Left forelimb (tissue), 1 donor: ENCODE data around the gene MAP4K3.
A peak's percentile ranks its signal among the peaks of the same experiment; 100 is the strongest.

Source experiments
- DNase-seq: peaks from one replicate; pipeline ENCODE4 v3.0.0-alpha.2; 2018; ENCODE audit warnings: low spot score

Gene MAP4K3

DNA sequence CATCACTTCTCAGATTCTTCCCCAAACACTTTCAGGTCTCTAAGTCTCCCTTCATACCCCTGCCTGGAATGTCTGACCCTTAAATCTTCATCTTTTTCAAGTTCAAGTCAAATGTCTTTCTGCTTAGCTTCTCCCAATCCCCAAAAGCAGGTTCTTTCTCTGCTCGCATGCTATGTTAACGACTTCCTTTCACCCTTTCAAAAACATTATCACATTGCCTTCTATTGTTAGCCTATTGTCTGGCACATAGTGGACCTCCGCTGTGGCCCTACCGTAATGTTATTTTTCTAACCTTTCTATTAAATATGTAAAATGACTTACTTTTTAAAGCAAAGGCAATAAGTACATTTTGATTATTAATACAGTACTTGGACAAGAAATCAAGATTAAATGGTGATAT lies 195.5 kb downstream of the MAP4K3 start:
- no peak for DNase-seq

GRCh38 chr2:39240758-39241157 lies 196.3 kb downstream of the MAP4K3 start:
- no peak for DNase-seq

GRCh38 chr2:39234754-39235153 lies 202.3 kb downstream of the MAP4K3 start:
- no peak for DNase-seq

GRCh38 chr2:39232141-39232540 lies 204.9 kb downstream of the MAP4K3 start:
- DNase-seq = no peak

GRCh38 chr2:39228413-39229209 lies 208.5 kb downstream of the MAP4K3 start:
- DNase-seq = no peak

DNA sequence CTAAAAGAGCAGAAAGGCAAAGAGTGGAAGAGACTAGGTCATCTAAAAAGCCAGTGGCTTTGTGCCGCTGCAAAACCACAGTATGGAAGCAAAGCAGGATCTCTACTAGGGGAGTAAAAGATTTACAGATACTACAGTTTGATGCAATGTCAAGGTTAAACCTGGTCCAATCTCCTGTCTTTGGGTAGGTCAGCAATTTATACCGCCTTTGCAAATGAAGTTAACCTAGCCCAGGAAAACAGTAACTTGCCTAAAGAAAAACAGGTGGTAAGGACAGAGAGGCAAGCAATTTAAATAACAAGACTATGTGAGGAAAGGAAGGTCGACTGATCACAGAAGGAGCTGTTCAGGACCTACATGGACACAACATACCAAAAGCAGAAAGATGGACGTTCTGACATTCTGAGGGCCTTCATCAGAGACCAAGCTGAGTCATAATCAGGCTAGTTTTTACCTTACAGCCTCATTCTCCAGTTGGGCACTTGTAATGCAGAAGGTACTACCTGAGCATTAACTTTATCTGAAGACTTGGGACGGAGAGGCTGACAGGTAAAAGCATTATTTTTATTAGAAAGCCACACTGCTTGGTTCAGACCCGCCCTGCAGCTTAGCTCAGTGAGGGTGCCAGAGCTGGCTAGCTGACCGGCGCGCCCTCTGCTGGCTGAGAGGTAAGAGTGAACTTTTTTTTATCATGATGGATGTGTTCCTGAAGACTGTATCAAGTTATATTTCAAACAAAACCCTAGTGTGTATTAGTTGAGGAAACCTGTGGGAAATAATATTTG lies 209.3 kb downstream of the MAP4K3 start:
- DNase-seq = peak; percentile 83

GRCh38 chr2:39225567-39225966 lies 211.5 kb downstream of the MAP4K3 start:
- no peak for DNase-seq

GRCh38 chr2:39223909-39224308 lies 213.2 kb downstream of the MAP4K3 start:
- no peak for DNase-seq

GRCh38 chr2:39221459-39221858 lies 215.6 kb downstream of the MAP4K3 start:
- no peak for DNase-seq

DNA sequence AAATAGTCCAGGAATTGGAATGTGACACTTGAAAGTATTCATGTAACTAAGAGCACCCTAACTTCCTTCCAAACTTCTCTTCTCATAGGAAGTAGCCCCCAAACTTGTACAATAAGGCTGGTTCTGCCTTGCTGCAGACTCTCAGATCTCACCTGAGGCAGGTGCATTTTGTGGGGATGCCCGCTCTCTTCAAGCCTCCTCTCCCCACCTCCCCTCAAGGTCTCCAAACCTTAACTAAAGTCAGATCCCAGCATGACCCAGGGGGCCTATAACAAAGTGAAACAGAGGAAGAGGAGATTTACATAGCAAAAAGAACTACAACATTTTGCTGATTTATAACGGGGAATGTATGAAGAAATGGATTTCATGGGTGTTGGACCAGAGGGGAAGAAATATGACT lies 216.9 kb downstream of the MAP4K3 start:
- DNase-seq = no peak

DNA sequence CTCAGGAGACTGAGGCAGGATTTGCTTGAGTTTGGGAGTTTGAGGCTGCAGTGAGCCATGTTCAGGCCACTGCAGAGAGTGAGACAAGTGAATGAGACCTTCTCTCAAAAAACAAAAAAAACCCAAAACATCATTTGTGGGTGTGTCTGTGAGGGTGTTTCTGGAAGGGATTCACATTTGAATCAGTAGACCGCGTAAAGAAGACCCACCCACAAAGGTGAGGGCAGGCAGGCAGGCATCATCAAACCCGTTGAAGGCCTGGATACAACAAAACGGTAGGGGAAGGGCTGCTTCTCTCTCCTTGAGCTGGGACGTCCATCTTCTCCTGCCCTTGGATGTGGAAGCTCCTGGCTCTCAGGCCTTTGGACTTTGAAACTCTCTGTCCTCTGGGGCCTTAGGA lies 218.7 kb downstream of the MAP4K3 start:
- DNase-seq = no peak

GRCh38 chr2:39217192-39217550 lies 219.9 kb downstream of the MAP4K3 start:
- DNase-seq = no peak

- no peak for DNase-seq
Observed at GRCh38 chr2:39216346-39217191, 220.5 kb downstream of the MAP4K3 start.

DNA sequence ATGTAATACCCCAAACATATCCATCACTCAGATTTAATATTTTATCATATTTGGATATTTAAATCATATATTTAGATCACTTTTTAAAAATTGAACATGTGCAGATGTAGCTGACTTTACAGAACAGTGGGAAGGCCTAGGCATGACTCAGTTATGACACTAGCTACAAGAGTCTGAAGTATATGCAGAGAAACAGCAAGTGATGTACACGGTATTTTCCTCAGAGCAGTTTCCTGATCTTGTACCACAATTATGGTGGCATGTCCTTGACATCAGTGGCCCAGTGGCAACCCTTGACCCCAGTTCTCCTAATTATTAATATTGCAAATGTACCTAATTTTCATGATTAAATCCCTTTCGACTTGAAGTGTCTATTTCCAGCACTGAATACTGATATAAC lies 221.5 kb downstream of the MAP4K3 start:
- no peak for DNase-seq

- DNase-seq = no peak
Observed at GRCh38 chr2:39213015-39213414, 224.1 kb downstream of the MAP4K3 start.

DNA sequence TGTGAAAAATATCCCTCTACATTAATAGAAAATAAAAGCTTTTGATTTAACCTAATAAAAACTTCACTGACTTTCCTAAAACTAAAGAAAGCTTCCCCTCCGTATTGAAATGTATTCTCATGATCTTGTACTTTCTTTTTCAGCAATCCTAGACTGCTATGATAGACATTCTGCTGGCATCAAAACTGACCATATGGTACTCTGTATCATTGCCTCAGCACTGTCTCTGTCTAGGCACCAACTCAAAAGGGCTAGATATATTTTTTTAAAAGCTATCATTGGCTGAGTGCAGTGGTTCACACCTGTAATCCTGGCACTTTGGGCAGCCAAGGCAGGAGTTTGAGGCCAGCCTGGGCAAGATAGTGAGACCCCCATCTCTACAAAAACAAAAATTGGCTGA lies 226.2 kb downstream of the MAP4K3 start:
- no peak for DNase-seq

DNA sequence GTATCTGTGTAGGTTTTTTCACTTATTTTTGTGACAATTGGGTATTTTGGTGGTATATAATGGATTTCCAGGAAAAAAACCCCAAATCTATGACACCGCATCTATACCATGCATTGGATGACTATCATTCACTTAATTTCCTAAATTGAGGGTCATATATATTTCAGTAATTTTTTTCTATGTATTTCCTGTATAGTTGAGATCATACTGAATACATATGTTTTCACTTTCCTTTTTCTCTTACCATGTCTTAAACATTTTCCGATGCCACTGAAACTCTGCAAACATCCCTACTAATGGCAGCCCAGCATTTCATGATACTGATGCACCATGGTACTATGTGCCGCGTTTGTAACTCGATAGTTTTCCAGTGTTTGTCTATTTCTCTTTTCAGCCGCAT lies 233.7 kb downstream of the MAP4K3 start:
- no peak for DNase-seq

- DNase-seq = no peak
Observed at GRCh38 chr2:39202639-39203369, 234.3 kb downstream of the MAP4K3 start.
